PC-9 (cell line): ENCODE results near the gene PPP1R3G. TPM values are rescaled to one million over a fixed set of nuclear protein-coding genes. Genes with fewer than 3 reads are reported as not detected.
A peak's percentile ranks its signal among the peaks of the same experiment; 100 is the strongest.

Experiments used
- Bru-seq: library from RNA; stranded (reverse); fragments of 400-500 nt; gene quantifications from one replicate; lab custom pipeline; 2021; lab: Mats Ljungman, UMichigan
- BruChase-seq, 2 experiments: library from RNA; stranded (reverse); fragments of 400-500 nt; gene quantifications; one replicate each; lab custom pipeline; 2021; lab: Mats Ljungman, UMichigan
- BruUV-seq: library from RNA; stranded (reverse); fragments of 400-500 nt; replicated peaks from 2 replicates; lab custom pipeline; 2021; lab: Mats Ljungman, UMichigan
- CTCF ChIA-PET: fragments of 300-600 bp; sonication (Branson Sonifier 250); formaldehyde crosslinking; loops from one replicate; lab custom pipeline; 2022; ENCODE audit warnings: antibody characterized with exemption; lab: Charles Lee
- POLR2A ChIA-PET: fragments of 300-600 bp; sonication (Branson Sonifier 250); formaldehyde crosslinking; loops from one replicate; lab custom pipeline; 2022; ENCODE audit warnings: antibody characterized with exemption; ENCODE audit not compliant: unreplicated experiment; lab: Charles Lee
- DNase-seq, 2 experiments: peaks; one replicate each; pipeline versions ENCODE4 v3.0.0 to v3.0.0-alpha.2; 2015 to 2022; ENCODE audit warnings: mixed read lengths in 1 of 2
- H2AFZ ChIP-seq: fragments of 200-600 bp; sonication (generic); 2 replicates; pipeline ENCODE4 v1.8.1; 2017; ENCODE audit warnings: antibody characterized with exemption
- H3F3A ChIP-seq: fragments of 200-600 bp; sonication (generic); 2 replicates; pipeline ENCODE4 v1.8.1; 2017; ENCODE audit warnings: antibody characterized with exemption, mild to moderate bottlenecking, low read depth; ENCODE audit not compliant: insufficient read depth
- H3K27ac ChIP-seq: fragments of 200-600 bp; sonication (generic); 2 replicates; pipeline ENCODE4 v1.6.1; 2016; ENCODE audit warnings: mixed run types
- H3K27me3 ChIP-seq: fragments of 200-600 bp; sonication (generic); 2 replicates; pipeline ENCODE4 v1.6.1; 2016; ENCODE audit warnings: low read depth, mixed run types; ENCODE audit not compliant: insufficient read depth
- H3K36me3 ChIP-seq: fragments of 200-600 bp; sonication (generic); 2 replicates; pipeline ENCODE4 v1.6.1; 2016; ENCODE audit warnings: low read depth, mixed run types
- H3K4me1 ChIP-seq: fragments of 200-600 bp; sonication (generic); replicated peaks from 2 replicates; pipeline ENCODE4 v1.6.1; 2016; ENCODE audit warnings: mixed run types; ENCODE audit not compliant: insufficient read depth
- H3K4me2 ChIP-seq: fragments of 200-600 bp; sonication (generic); 2 replicates; pipeline ENCODE4 v1.6.1; 2017; ENCODE audit warnings: mixed run types
- H3K4me3 ChIP-seq: fragments of 200-600 bp; sonication (generic); 2 replicates; pipeline ENCODE4 v1.6.1; 2016; ENCODE audit warnings: mixed run types
- H3K79me2 ChIP-seq: fragments of 200-600 bp; sonication (generic); 2 replicates; pipeline ENCODE4 v1.6.1; 2017; ENCODE audit warnings: low read depth, mixed run types
- H3K9me2 ChIP-seq: fragments of 200-600 bp; sonication (generic); 2 replicates; pipeline ENCODE4 v1.8.1; 2017; ENCODE audit warnings: mild to moderate bottlenecking; ENCODE audit not compliant: insufficient read depth
- H3K9me3 ChIP-seq: fragments of 200-600 bp; sonication (generic); 2 replicates; pipeline ENCODE4 v1.8.1; 2016; ENCODE audit warnings: low read depth; ENCODE audit not compliant: insufficient read depth
- H4K20me1 ChIP-seq: fragments of 200-600 bp; sonication (generic); 2 replicates; pipeline ENCODE4 v1.8.1; 2017; ENCODE audit not compliant: insufficient read depth
- CTCF ChIP-seq: fragments of 200-600 bp; sonication (generic); conservative IDR thresholded peaks from 2 replicates; pipeline ENCODE4 v1.6.1; 2017; ENCODE audit warnings: mixed run types, antibody characterized with exemption, mild to moderate bottlenecking, moderate library complexity
- EZH2 ChIP-seq: fragments of 200-600 bp; sonication (generic); IDR thresholded peaks from 2 replicates; pipeline ENCODE4 v1.8.0; 2017; ENCODE audit warnings: antibody characterized with exemption, low read depth
- intact Hi-C: fragments of 100-400 bp; cut with micrococcal nuclease; formaldehyde crosslinking; loops from one replicate; pipeline ENCODE4 v1.10.0; 2022; ENCODE audit not compliant: unreplicated experiment
- long read RNA-seq: library from polyadenylated mRNA; stranded (forward); transcript quantifications from one replicate; pipeline ENCODE4 v2.0.0, GENCODE V29; 2022
- total RNA-seq: library from RNA; stranded (reverse); gene quantifications from 2 replicates; pipeline ENCODE4 v1.2.3, GENCODE V29; 2021

The PPP1R3G gene
- 1.1 and 1.4 TPM in 2 replicates for total RNA-seq
- percentile 24 among the genes with signal in this experiment for Bru-seq, nascent RNA
- BruChase-seq, experiment 1, labeled RNA remaining after a 2-hour chase: percentile 26 among the genes with signal in this experiment
- BruChase-seq, experiment 2, labeled RNA remaining after a 6-hour chase: percentile 38 among the genes with signal in this experiment
- long read RNA-seq, full-length matches to known transcripts: 5 of 5 reads
- long read RNA-seq, partial matches to known transcripts: 0 of 5 reads
- long read RNA-seq, other reads (novel, unspliced or antisense): 0 of 5 reads

DNA sequence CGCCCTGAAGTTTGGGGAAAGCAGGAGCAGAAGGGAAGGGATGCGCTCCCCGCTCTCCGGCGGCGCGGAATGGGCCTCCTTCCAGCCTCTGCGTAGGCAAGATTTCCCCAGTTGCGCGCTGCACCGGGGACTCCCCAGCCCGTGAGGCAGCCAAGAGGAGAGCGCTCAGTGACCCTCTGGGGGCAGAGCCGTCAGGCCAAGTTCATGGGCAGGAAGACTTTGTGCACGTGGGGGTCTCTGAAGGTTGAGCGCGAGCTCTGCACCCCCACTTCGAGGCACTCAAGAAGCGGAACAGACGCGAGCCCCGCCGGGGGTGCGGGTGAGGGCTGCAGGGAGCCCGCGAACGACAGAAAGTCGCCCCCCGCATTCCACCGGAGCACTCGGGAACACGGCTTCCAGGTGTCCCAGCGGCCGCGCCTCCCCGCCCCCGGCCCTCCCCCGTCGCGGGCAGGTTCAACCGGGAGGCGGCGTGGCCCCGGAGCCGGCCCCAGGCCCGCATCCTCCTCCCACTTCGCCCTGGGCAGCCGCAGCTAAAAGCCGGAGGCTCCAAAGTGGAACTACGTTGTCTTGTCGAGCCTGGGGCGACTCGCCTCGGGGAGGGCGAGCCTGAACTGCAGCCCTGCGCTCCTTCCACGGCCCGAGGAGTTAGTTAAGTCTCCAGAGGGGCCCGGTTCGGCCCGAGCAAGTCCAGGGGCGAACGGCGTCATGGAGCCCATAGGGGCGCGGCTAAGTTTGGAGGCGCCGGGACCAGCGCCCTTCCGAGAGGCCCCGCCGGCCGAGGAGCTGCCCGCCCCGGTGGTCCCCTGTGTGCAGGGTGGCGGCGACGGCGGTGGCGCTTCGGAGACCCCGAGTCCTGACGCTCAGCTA, at the start of gene PPP1R3G:
PPP1R3G (plus strand) TSS at position 561 of the 867 bp plus-strand sequence; CDS start at position 706, 145 bp downstream.
- Histone ChIP-seq H3K36me3 (no peaks in the 10 kb centered on the region), H4K20me1 (no peaks in the 10 kb centered on the region), H2AFZ (peak within 1 kb of the TSS; percentile 91), H3K27me3 (no peaks in the 10 kb centered on the region), H3K79me2 (no peaks in the 10 kb centered on the region), H3K9me3 (no peaks in the 10 kb centered on the region), H3F3A (peaks cover 11% of the 10 kb centered on the region), H3K4me3 (peak within 1 kb of the TSS; percentile 76), H3K4me1 (peaks cover 16% of the 10 kb centered on the region), H3K4me2 (peak within 1 kb of the TSS; percentile 82), H3K9me2 (no peaks in the 10 kb centered on the region), H3K27ac (no peak within 1 kb of the TSS)
- no peak for TF ChIP-seq CTCF
- TF ChIP-seq EZH2: no peak
- ChIA-PET CTCF (interaction anchor here (0.9 kb wide), 1 partner anchor 54 kb away, joined by 3 read pairs; no protein-coding TSS in a partner anchor), POLR2A (no interaction called here)
- no TSS peak for BruUV-seq
- intact Hi-C loops: loop anchor here (5.0 kb wide), 1 partner anchor 143 kb away; no protein-coding TSS in a partner anchor
- peak in 1 of 2 experiments; percentile 51 for DNase-seq

GRCh38 chr6:5036269-5036668, 48.9 kb upstream of the PPP1R3G start:
- peaks cover 11% of the 10 kb centered on the region; the same call in 1 of the 2 replicates for H3K4me1 ChIP-seq
- ChIA-PET POLR2A (interaction anchor here (0.5 kb wide), 1 partner anchor 52 kb away, joined by 5 read pairs; no protein-coding TSS in a partner anchor), CTCF (no interaction called here)
- H3K9me3 ChIP-seq: no peaks in the 10 kb centered on the region
- H2AFZ ChIP-seq: no peak overlapping the region
- no peaks in the 10 kb centered on the region for H3K36me3 ChIP-seq
- H3K79me2 ChIP-seq: no peaks in the 10 kb centered on the region
- H3K27ac ChIP-seq: no peak overlapping the region
- BruUV-seq: no TSS peak
- H3K4me2 ChIP-seq: no peak overlapping the region
- peak in 1 of 2 experiments; percentile 32 for DNase-seq
- H3K9me2 ChIP-seq: no peaks in the 10 kb centered on the region
- H4K20me1 ChIP-seq: no peaks in the 10 kb centered on the region
- no peak overlapping the region for H3K4me3 ChIP-seq
- intact Hi-C loops: loop anchor here (10.0 kb wide), 1 partner anchor 431 kb away; no protein-coding TSS in a partner anchor
- no peaks in the 10 kb centered on the region for H3K27me3 ChIP-seq
- no peaks in the 10 kb centered on the region for H3F3A ChIP-seq
- TF ChIP-seq CTCF: no peak
- TF ChIP-seq EZH2: no peak

DNA sequence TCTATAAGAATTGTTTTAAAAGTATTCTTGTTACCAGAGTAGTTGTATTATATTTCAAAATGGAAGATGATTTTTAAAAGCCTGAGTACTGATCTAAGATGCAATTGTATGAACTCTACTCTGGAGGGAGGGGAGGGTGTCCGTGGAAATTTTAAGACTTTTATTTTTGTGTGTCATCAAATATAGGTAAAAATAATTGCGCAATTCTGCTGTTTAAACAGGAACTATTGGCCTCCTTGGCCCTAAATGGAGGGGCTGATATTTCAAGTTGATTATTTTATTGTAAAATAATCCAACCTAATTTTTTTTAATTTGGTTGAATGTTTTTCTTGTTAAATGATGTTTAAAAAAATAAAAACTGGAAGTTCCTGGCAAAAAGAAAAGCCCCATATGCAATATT, 43.2 kb upstream of the PPP1R3G start:
- H3K9me2 ChIP-seq: no peaks in the 10 kb centered on the region
- no peak overlapping the region for H3K27ac ChIP-seq
- intact Hi-C loops: no loop called here
- DNase-seq: no peak
- no peak overlapping the region for H2AFZ ChIP-seq
- no TSS peak for BruUV-seq
- no peaks in the 10 kb centered on the region for H3F3A ChIP-seq
- CTCF ChIA-PET: no interaction called here
- H3K9me3 ChIP-seq: no peaks in the 10 kb centered on the region
- H3K4me1 ChIP-seq: no peaks in the 10 kb centered on the region
- POLR2A ChIA-PET: no interaction called here
- TF ChIP-seq CTCF: no peak
- no peak for TF ChIP-seq EZH2
- no peaks in the 10 kb centered on the region for H3K36me3 ChIP-seq
- H3K27me3 ChIP-seq: no peaks in the 10 kb centered on the region
- no peak overlapping the region for H3K4me2 ChIP-seq
- H3K4me3 ChIP-seq: no peak overlapping the region
- H3K79me2 ChIP-seq: no peaks in the 10 kb centered on the region
- no peaks in the 10 kb centered on the region for H4K20me1 ChIP-seq
